Common myeloid progenitor, CD34-positive (primary cell): ENCODE measurements around the gene FRMD4B.
A peak's percentile ranks its signal among the peaks of the same experiment; 100 is the strongest.
"Not testable (repeated sequence)": the region's sequence is repeated elsewhere in the genome, so short reads cannot be mapped to it uniquely, and the experiment has no call there.

ENCODE experiments used
- CTCF ChIA-PET: fragments of 350-600 bp; sonication (Branson Sonifier 250); formaldehyde crosslinking; loops from one replicate; lab custom pipeline; 2021; ENCODE audit warnings: antibody characterized with exemption; lab: Charles Lee
- POLR2A ChIA-PET: fragments of 350-600 bp; sonication (Branson Sonifier 250); formaldehyde crosslinking; loops from one replicate; lab custom pipeline; 2021; ENCODE audit warnings: antibody characterized with exemption; lab: Charles Lee
- DNase-seq, 3 donors: peaks; one replicate each; pipeline versions ENCODE4 v3.0.0 to v3.0.0-alpha.2; 2013
- H3K27ac ChIP-seq, 2 experiments: 1 replicate in 1 of 2; 2 replicates in 1 of 2; pipeline ENCODE4 v1.7.0; 2013; ENCODE audit warnings: inconsistent platforms in 2 of 2, low read length in 2 of 2, mild to moderate bottlenecking in 2 of 2, low read depth in 1 of 2, moderate library complexity in 1 of 2; ENCODE audit not compliant: severe bottlenecking in 2 of 2, insufficient read depth in 1 of 2, poor library complexity in 1 of 2
- H3K27me3 ChIP-seq, 5 experiments: replicated peaks in 2 of 5; 1 replicate in 3 of 5; 2 replicates in 2 of 5; pipeline versions ENCODE4 v1.6.1 to v1.7.0; 2013; ENCODE audit warnings: low read length in 4 of 5, mild to moderate bottlenecking in 2 of 5, moderate library complexity in 2 of 5, inconsistent platforms in 1 of 5; ENCODE audit not compliant: insufficient read depth in 5 of 5, control insufficient read depth in 4 of 5
- H3K36me3 ChIP-seq, 4 experiments: 1 replicate in 2 of 4; 2 replicates in 2 of 4; pipeline versions ENCODE4 v1.6.1 to v1.7.0; 2013; ENCODE audit warnings: low read length in 3 of 4, control low read depth in 1 of 4, mild to moderate bottlenecking in 1 of 4; ENCODE audit not compliant: control insufficient read depth in 4 of 4, insufficient read depth in 4 of 4
- H3K4me1 ChIP-seq, 4 experiments: 1 replicate in 3 of 4; 2 replicates in 1 of 4; pipeline versions ENCODE4 v1.6.1 to v1.7.1; 2013; ENCODE audit warnings: low read length in 3 of 4, mild to moderate bottlenecking in 3 of 4, control low read depth in 1 of 4, inconsistent platforms in 1 of 4, moderate library complexity in 1 of 4; ENCODE audit not compliant: control insufficient read depth in 4 of 4, insufficient read depth in 4 of 4; ENCODE audit errors: control extremely low read depth in 1 of 4
- H3K4me3 ChIP-seq, 7 experiments: 1 replicate in 4 of 7; 2 replicates in 3 of 7; pipeline versions ENCODE4 v1.5.1 to v1.7.0; 2013; ENCODE audit warnings: mild to moderate bottlenecking in 7 of 7, low read length in 6 of 7, moderate library complexity in 6 of 7, inconsistent platforms in 2 of 7, low read depth in 2 of 7, control low read depth in 1 of 7; ENCODE audit not compliant: insufficient read depth in 4 of 7, control insufficient read depth in 1 of 7; ENCODE audit errors: extremely low read depth in 1 of 7
- H3K9me3 ChIP-seq, 5 experiments: 1 replicate in 4 of 5; 2 replicates in 1 of 5; pipeline versions ENCODE4 v1.6.1 to v1.7.1; 2013; ENCODE audit warnings: low read length in 4 of 5, mild to moderate bottlenecking in 2 of 5, inconsistent platforms in 1 of 5, low read depth in 1 of 5, moderate library complexity in 1 of 5; ENCODE audit not compliant: control insufficient read depth in 4 of 5, insufficient read depth in 2 of 5; ENCODE audit errors: control extremely low read depth in 1 of 5
- WGBS: methylation state at CpG from one replicate; pipeline ENCODE4 v1.1.5; 2013; ENCODE audit not compliant: insufficient coverage; 5-methylcytosine and 5-hydroxymethylcytosine counted together

Gene FRMD4B

GRCh38 chr3:69241769-69242168 lies 144.1 kb downstream of the FRMD4B start:
- H3K9me3 ChIP-seq, result no peaks in the 10 kb centered on the region
- DNase-seq, result peak in 2 of 3 donors; percentile 11 to 36
- POLR2A ChIA-PET, result no interaction called here
- CTCF ChIA-PET, result interaction anchor here (1.3 kb wide), 2 partner anchors 9 to 167 kb away, joined by 3 read pairs; no protein-coding TSS in a partner anchor
- no peaks in the 10 kb centered on the region for H3K27me3 ChIP-seq
- H3K4me3 ChIP-seq, result no peak overlapping the region
- no peak overlapping the region for H3K27ac ChIP-seq
- H3K36me3 ChIP-seq, result peaks cover 3 to 23% (median 6%) of the 10 kb centered on the region in 4 experiments
- WGBS, result 100% methylated on average over 2 of the region's 4 CpGs
- H3K4me1 ChIP-seq, result peaks cover 0 to 31% (median 16%) of the 10 kb centered on the region in 4 experiments

- peaks cover 0 to 31% (median 16%) of the 10 kb centered on the region in 4 experiments for H3K4me1 ChIP-seq
- DNase-seq, result no peak
- WGBS, result 94% methylated on average over 8 of the region's 10 CpGs
- H3K27ac ChIP-seq, result no peak overlapping the region
- CTCF ChIA-PET, result interaction anchor here (1.3 kb wide), 2 partner anchors 10 to 168 kb away, joined by 3 read pairs; no protein-coding TSS in a partner anchor
- peaks cover 3 to 19% (median 5%) of the 10 kb centered on the region in 4 experiments for H3K36me3 ChIP-seq
- no peaks in the 10 kb centered on the region for H3K9me3 ChIP-seq
- H3K4me3 ChIP-seq, result no peak overlapping the region
- POLR2A ChIA-PET, result no interaction called here
- no peaks in the 10 kb centered on the region for H3K27me3 ChIP-seq
Measured at GRCh38 chr3:69240651-69241568, 145.0 kb downstream of the FRMD4B start.

GRCh38 chr3:69239063-69239462 lies 146.8 kb downstream of the FRMD4B start:
- Histone ChIP-seq H3K4me3 (no peak overlapping the region), H3K9me3 (no peaks in the 10 kb centered on the region), H3K27me3 (no peaks in the 10 kb centered on the region), H3K27ac (no peak overlapping the region), H3K36me3 (peaks cover 3 to 17% (median 6%) of the 10 kb centered on the region in 4 experiments), H3K4me1 (peaks cover 0 to 30% (median 15%) of the 10 kb centered on the region in 4 experiments)
- POLR2A ChIA-PET, result no interaction called here
- DNase-seq, result no peak
- WGBS, result 83% methylated on average over 1 of the region's 1 CpG
- CTCF ChIA-PET, result interaction anchor here (0.6 to 1.6 kb wide), 2 partner anchors 29 to 48 kb away, joined by 3 to 4 read pairs; no protein-coding TSS in a partner anchor

DNA sequence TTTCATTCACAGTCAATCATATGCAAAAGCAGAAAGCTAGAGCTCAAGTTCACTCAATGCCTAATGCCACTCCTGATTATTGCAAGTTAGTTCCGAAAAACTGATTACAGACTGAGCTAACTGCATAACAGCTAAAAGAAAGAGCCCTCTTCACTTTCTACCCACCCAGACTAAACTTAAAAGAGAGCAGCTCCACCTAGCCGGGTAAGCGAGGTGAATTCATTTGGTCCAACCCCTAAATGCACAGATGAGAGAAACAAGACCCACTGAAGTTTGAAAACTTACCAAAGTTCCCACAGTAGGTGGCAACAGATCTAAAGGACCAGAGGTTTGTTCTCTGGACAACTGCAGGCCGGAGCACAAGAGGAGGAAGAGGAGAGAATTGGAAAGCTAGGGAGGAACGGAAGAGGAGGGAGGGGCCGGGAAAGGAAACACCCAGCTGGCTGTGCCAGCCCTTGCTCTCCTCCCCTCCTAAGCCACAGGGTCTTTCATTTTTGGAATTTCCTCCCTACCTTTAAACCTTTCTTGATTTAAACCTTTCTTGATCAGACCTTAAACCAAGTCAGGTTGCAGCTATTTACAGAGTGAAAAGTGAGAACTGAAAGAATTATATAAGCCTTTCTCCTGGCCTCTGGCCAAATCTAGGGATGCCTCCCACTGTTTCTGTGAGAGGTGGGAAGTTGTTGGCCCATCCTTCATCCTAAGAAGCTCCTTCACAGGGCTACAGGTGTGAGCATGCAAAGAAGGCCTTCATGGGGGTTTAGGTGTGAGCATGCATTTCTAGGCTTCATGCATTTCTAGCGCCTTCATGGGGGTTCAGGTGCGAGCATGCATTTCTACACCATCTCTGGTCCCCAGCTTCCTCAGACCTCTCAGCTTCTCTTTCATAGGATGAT lies 148.8 kb downstream of the FRMD4B start:
- POLR2A ChIA-PET, result no interaction called here
- Histone ChIP-seq H3K36me3 (peaks cover 3 to 30% (median 4%) of the 10 kb centered on the region in 4 experiments), H3K4me3 (peak overlapping the region in 1 of 7 experiments; percentile 33), H3K27me3 (no peaks in the 10 kb centered on the region), H3K4me1 (peaks cover 0 to 14% (median 6%) of the 10 kb centered on the region in 4 experiments), H3K27ac (no peak overlapping the region), H3K9me3 (no peaks in the 10 kb centered on the region)
- CTCF ChIA-PET, result interaction anchor here (0.6 to 1.9 kb wide), 7 partner anchors 11 to 75 kb away, joined by 3 to 5 read pairs (median 4); no protein-coding TSS in a partner anchor
- WGBS, result 32% methylated on average over 3 of the region's 8 CpGs
- peak in 1 of 3 donors; percentile 23 for DNase-seq

DNA sequence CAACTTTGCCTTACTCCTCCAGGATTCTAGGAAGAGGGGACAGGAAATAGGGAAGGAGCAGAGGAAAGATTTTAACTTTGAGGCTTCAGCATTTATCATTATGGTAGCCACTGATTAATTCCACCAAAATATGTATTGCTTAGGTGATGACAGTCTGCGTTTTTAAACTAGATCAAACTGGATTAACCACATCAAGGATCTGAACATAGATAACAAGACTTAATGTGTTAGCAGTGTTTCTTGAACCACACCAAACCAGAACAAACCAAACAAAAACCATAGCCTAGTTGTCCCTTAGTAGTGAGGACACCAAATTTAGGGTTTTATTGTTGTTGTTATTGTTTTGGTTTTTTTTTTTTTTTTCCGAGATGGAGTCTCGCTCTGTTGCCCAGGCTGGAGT lies 150.0 kb downstream of the FRMD4B start:
- H3K27me3 ChIP-seq, result no peaks in the 10 kb centered on the region
- no peak overlapping the region for H3K27ac ChIP-seq
- ChIA-PET POLR2A (no interaction called here), CTCF (interaction anchor here (1.2 to 1.5 kb wide), 3 partner anchors 13 to 72 kb away, joined by 4 read pairs; no protein-coding TSS in a partner anchor)
- peaks cover 0 to 12% (median 6%) of the 10 kb centered on the region in 4 experiments for H3K4me1 ChIP-seq
- H3K36me3 ChIP-seq, result peaks cover 3 to 34% (median 5%) of the 10 kb centered on the region in 4 experiments
- no peak for DNase-seq
- no peaks in the 10 kb centered on the region for H3K9me3 ChIP-seq
- no peak overlapping the region for H3K4me3 ChIP-seq
- WGBS, result no CpG with 5 or more reads among the region's 3 CpGs

GRCh38 chr3:69235227-69235626 lies 150.7 kb downstream of the FRMD4B start:
- POLR2A ChIA-PET, H3K4me3 ChIP-seq, H3K9me3 ChIP-seq, H3K27me3 ChIP-seq, DNase-seq, H3K27ac ChIP-seq: not testable (repeated sequence)
- Histone ChIP-seq H3K36me3 (peaks cover 0 to 33% (median 3%) of the 10 kb centered on the region in 4 experiments), H3K4me1 (peaks cover 0 to 12% (median 6%) of the 10 kb centered on the region in 4 experiments)
- WGBS, result no CpG with 5 or more reads among the region's 4 CpGs
- CTCF ChIA-PET, result interaction anchor here (1.2 to 2.0 kb wide), 2 partner anchors 74 to 194 kb away, joined by 3 to 4 read pairs; no protein-coding TSS in a partner anchor
